GM19099 (cell line): ENCODE measurements around the gene BRINP3.

Experiments
- POLR2A ChIP-seq: IDR thresholded peaks from 3 replicates; pipeline ENCODE4 v1.6.1; 2011; ENCODE audit warnings: low read depth; ENCODE audit not compliant: insufficient read length; ENCODE audit errors: extremely low read depth

BRINP3 gene

GRCh38 chr1:190067592-190067991 is 410.1 kb downstream of the BRINP3 start:
- TF ChIP-seq POLR2A: no peak

- TF ChIP-seq POLR2A: no peak
Measured at GRCh38 chr1:190066011-190066410, 411.7 kb downstream of the BRINP3 start.

GRCh38 chr1:190049314-190049713 is 428.4 kb downstream of the BRINP3 start:
- no peak for TF ChIP-seq POLR2A
